IMR-90 (cell line): Measurements from ENCODE around the gene PUM2. TPM values are rescaled to one million over a fixed set of nuclear protein-coding genes. Genes with fewer than 3 reads are reported as not detected.

ENCODE experiments used
- ATAC-seq: fragments of 200-7000 bp; cut with Tn5 transposase; 2 replicates; pipeline ENCODE4 v1.9.1; 2020; ENCODE audit warnings: low read depth, mild to moderate bottlenecking, moderate library complexity
- BruUV-seq: library from RNA; stranded (reverse); fragments of 400-500 nt; replicated peaks from 2 replicates; lab custom pipeline; 2021; lab: Mats Ljungman, UMichigan
- CTCF ChIA-PET: fragments of 300-600 bp; formaldehyde crosslinking; extraction: SDS; loops from one replicate; lab custom pipeline; 2021; ENCODE audit warnings: antibody characterized with exemption; lab: Yijun Ruan, JAX
- POLR2A ChIA-PET: fragments of 300-600 bp; sonication (Branson Sonifier 250); formaldehyde crosslinking; loops from one replicate; lab custom pipeline; 2022; ENCODE audit warnings: antibody characterized with exemption; ENCODE audit not compliant: unreplicated experiment; lab: Charles Lee
- DNase-seq: peaks from one replicate; pipeline ENCODE4 v3.0.0; 2013
- H2AFZ ChIP-seq: replicated peaks from 2 replicates; pipeline ENCODE3; 2013; ENCODE audit warnings: low read length, mild to moderate bottlenecking; ENCODE audit not compliant: poor library complexity
- H2AK5ac ChIP-seq: 2 replicates; pipeline ENCODE4 v1.6.1; 2013; ENCODE audit warnings: low read depth, low read length, inconsistent platforms
- H2AK9ac ChIP-seq: replicated peaks from 2 replicates; pipeline ENCODE3; 2013; ENCODE audit warnings: mild to moderate bottlenecking, low read depth, low read length, moderate library complexity; ENCODE audit not compliant: poor library complexity
- H2BK120ac ChIP-seq: 2 replicates; pipeline ENCODE4 v1.6.1; 2013; ENCODE audit warnings: low read depth, low read length, inconsistent platforms
- H2BK15ac ChIP-seq: 3 replicates; pipeline ENCODE4 v1.6.1; 2013; ENCODE audit warnings: low read depth, low read length, inconsistent platforms
- H2BK20ac ChIP-seq: 2 replicates; pipeline ENCODE4 v1.6.1; 2013; ENCODE audit warnings: low read depth, mild to moderate bottlenecking, inconsistent platforms, low read length, moderate library complexity
- H2BK5ac ChIP-seq: 2 replicates; pipeline ENCODE4 v1.6.1; 2013; ENCODE audit warnings: mild to moderate bottlenecking, low read depth, low read length, inconsistent platforms; ENCODE audit not compliant: poor library complexity, severe bottlenecking
- H3K14ac ChIP-seq: replicated peaks from 2 replicates; pipeline ENCODE4 v1.6.1; 2013; ENCODE audit warnings: low read depth, low read length, inconsistent platforms
- H3K18ac ChIP-seq: 2 replicates; pipeline ENCODE4 v1.6.1; 2013; ENCODE audit warnings: low read depth, low read length, control low read depth
- H3K23ac ChIP-seq: 2 replicates; pipeline ENCODE4 v1.6.1; 2013; ENCODE audit warnings: low read depth, low read length, inconsistent platforms
- H3K27ac ChIP-seq: 2 replicates; pipeline ENCODE4 v1.5.1; 2013; ENCODE audit warnings: mild to moderate bottlenecking, control low read depth, low read length; ENCODE audit not compliant: insufficient read depth
- H3K27me3 ChIP-seq: 2 replicates; pipeline ENCODE4 v1.6.1; 2013; ENCODE audit warnings: low read length; ENCODE audit not compliant: control insufficient read depth, insufficient read depth
- H3K36me3 ChIP-seq: 2 replicates; pipeline ENCODE4 v1.6.1; 2013; ENCODE audit warnings: low read length, mixed read lengths; ENCODE audit not compliant: control insufficient read depth, insufficient read depth
- H3K4ac ChIP-seq: 2 replicates; pipeline ENCODE4 v1.6.1; 2013; ENCODE audit warnings: low read depth, low read length, inconsistent platforms
- H3K4me1 ChIP-seq: 2 replicates; pipeline ENCODE4 v1.6.1; 2013; ENCODE audit warnings: low read length, mixed read lengths; ENCODE audit not compliant: control insufficient read depth, insufficient read depth
- H3K4me2 ChIP-seq: 2 replicates; pipeline ENCODE4 v1.6.1; 2013; ENCODE audit warnings: low read depth, mild to moderate bottlenecking, control low read depth, low read length, moderate library complexity
- H3K4me3 ChIP-seq: 2 replicates; pipeline ENCODE4 v1.5.1; 2013; ENCODE audit warnings: low read depth, mild to moderate bottlenecking, control low read depth, low read length, moderate library complexity; ENCODE audit not compliant: insufficient read depth
- H3K56ac ChIP-seq: 2 replicates; pipeline ENCODE4 v1.6.1; 2013; ENCODE audit warnings: low read length, inconsistent platforms; ENCODE audit not compliant: insufficient read depth; ENCODE audit errors: extremely low read depth
- H3K79me1 ChIP-seq, 2 experiments: 2 replicates each; pipeline ENCODE4 v1.6.1; 2013; ENCODE audit warnings: low read length in 2 of 2, inconsistent platforms in 1 of 2, low read depth in 1 of 2
- H3K9ac ChIP-seq: 2 replicates; pipeline ENCODE4 v1.6.1; 2013; ENCODE audit warnings: low read depth, low read length, control low read depth
- H3K9me1 ChIP-seq: 2 replicates; pipeline ENCODE4 v1.6.1; 2013; ENCODE audit warnings: low read length, inconsistent platforms; ENCODE audit not compliant: insufficient read depth
- H3K9me3 ChIP-seq: 2 replicates; pipeline ENCODE4 v1.6.1; 2013; ENCODE audit warnings: low read length; ENCODE audit not compliant: control insufficient read depth, insufficient read depth
- H4K20me1 ChIP-seq: 2 replicates; pipeline ENCODE4 v1.6.1; 2013; ENCODE audit warnings: low read length, inconsistent platforms; ENCODE audit not compliant: insufficient read depth
- H4K5ac ChIP-seq: 2 replicates; pipeline ENCODE4 v1.6.1; 2013; ENCODE audit warnings: mild to moderate bottlenecking, low read depth, low read length, control low read depth
- H4K8ac ChIP-seq, 2 experiments: 2 replicates each; pipeline ENCODE4 v1.6.1; 2013; ENCODE audit warnings: low read depth in 2 of 2, low read length in 2 of 2, control low read depth in 1 of 2, inconsistent platforms in 1 of 2
- H4K91ac ChIP-seq: 2 replicates; pipeline ENCODE4 v1.6.1; 2013; ENCODE audit warnings: low read depth, low read length, inconsistent platforms; ENCODE audit not compliant: insufficient read depth
- BHLHE40 ChIP-seq: fragments of 150-350 bp; IDR thresholded peaks from 2 replicates; pipeline ENCODE4 v1.6.1; 2016; ENCODE audit warnings: mild to moderate bottlenecking, low read depth, low read length
- CEBPB ChIP-seq: IDR thresholded peaks from 2 replicates; pipeline ENCODE4 v1.6.1; 2012; ENCODE audit warnings: low read depth, low read length, improper control_type of control experiment
- CHD1 ChIP-seq: IDR thresholded peaks from 2 replicates; pipeline ENCODE4 v1.6.1; 2012; ENCODE audit warnings: low read depth, low read length, improper control_type of control experiment
- FOS ChIP-seq: fragments of 150-350 bp; IDR thresholded peaks from 2 replicates; pipeline ENCODE4 v1.6.1; 2016; ENCODE audit warnings: low read depth, low read length
- MAFK ChIP-seq: IDR thresholded peaks from 2 replicates; pipeline ENCODE4 v1.6.1; 2012; ENCODE audit warnings: low read depth, low read length, improper control_type of control experiment
- MAZ ChIP-seq: IDR thresholded peaks from 2 replicates; pipeline ENCODE4 v1.6.1; 2012; ENCODE audit warnings: low read depth, mild to moderate bottlenecking, low read length, improper control_type of control experiment, moderate library complexity, borderline replicate concordance
- MXI1 ChIP-seq: IDR thresholded peaks from 2 replicates; pipeline ENCODE4 v1.6.1; 2012; ENCODE audit warnings: low read depth, mild to moderate bottlenecking, low read length, moderate library complexity, borderline replicate concordance
- NFE2L2 ChIP-seq: fragments of 150-350 bp; IDR thresholded peaks from 2 replicates; pipeline ENCODE4 v1.6.1; 2016; ENCODE audit warnings: low read depth, mild to moderate bottlenecking, low read length
- POLR2A ChIP-seq: IDR thresholded peaks from 2 replicates; pipeline ENCODE4 v1.6.1; 2012; ENCODE audit warnings: mild to moderate bottlenecking, low read depth, low read length
- RAD21 ChIP-seq: IDR thresholded peaks from 2 replicates; pipeline ENCODE4 v1.6.1; 2012; ENCODE audit warnings: low read length, improper control_type of control experiment
- RCOR1 ChIP-seq: IDR thresholded peaks from 2 replicates; pipeline ENCODE4 v1.6.1; 2012; ENCODE audit warnings: mild to moderate bottlenecking, low read length, improper control_type of control experiment; ENCODE audit not compliant: insufficient replicate concordance
- RFX5 ChIP-seq: IDR thresholded peaks from 2 replicates; pipeline ENCODE4 v1.8.0; 2012; ENCODE audit warnings: low read depth, mild to moderate bottlenecking, low read length, moderate library complexity
- SMC3 ChIP-seq: fragments of 150-350 bp; IDR thresholded peaks from 2 replicates; pipeline ENCODE4 v1.6.1; 2016; ENCODE audit warnings: low read depth, mild to moderate bottlenecking, antibody characterized with exemption, low read length, moderate library complexity
- WGBS, 2 experiments: methylation state at CpG; one replicate each; pipeline versions ENCODE4 v1.1.5 to v1.1.7; 2013; ENCODE audit warnings: missing lambda C conversion rate in 2 of 2; ENCODE audit not compliant: insufficient read length in 1 of 2; ENCODE audit errors: extremely low coverage in 2 of 2; 5-methylcytosine and 5-hydroxymethylcytosine counted together
- dilution Hi-C: fragments of 300-500 bp; cut with HindIII; formaldehyde crosslinking; loops from one replicate; pipeline ENCODE4 v1.14.3; 2018; ENCODE audit warnings: low sequenced_read_pairs; ENCODE audit not compliant: unreplicated experiment
- in situ Hi-C: fragments of 300-500 bp; cut with MboI; formaldehyde crosslinking; loops from 3 replicates; pipeline ENCODE4 v1.14.3; 2019; ENCODE audit warnings: low sequenced_read_pairs, inconsistent platforms, mixed read lengths
- intact Hi-C: fragments of 100-400 bp; cut with micrococcal nuclease; formaldehyde crosslinking; loops from 2 replicates; pipeline ENCODE4 v1.10.0; 2022
- polyA plus RNA-seq, 3 experiments: library from polyadenylated mRNA; depleted of rRNA; stranded (reverse); fragments of >200 nt; gene quantifications; 2 replicates each; pipeline ENCODE4 v1.2.3, GENCODE V29; 2012; ENCODE audit warnings: low replicate concordance in 1 of 3
- total RNA-seq: library from RNA; depleted of rRNA; stranded (reverse); fragments of >200 nt; gene quantifications from 2 replicates; pipeline ENCODE4 v1.2.3, GENCODE V29; 2012
- TF ChIP-seq, protein P1 (sequence below): fragments of 150-350 bp; IDR thresholded peaks from 2 replicates; pipeline ENCODE4 v1.6.1; 2017; ENCODE audit warnings: mild to moderate bottlenecking, antibody characterized with exemption, low read length, low read depth
- TF ChIP-seq, protein P2 (sequence below): fragments of 150-350 bp; IDR thresholded peaks from 2 replicates; pipeline ENCODE4 v1.6.1; 2016; ENCODE audit warnings: low read depth, mild to moderate bottlenecking, low read length, moderate library complexity, borderline replicate concordance
- TF ChIP-seq, protein P3 (sequence below): conservative IDR thresholded peaks from 2 replicates; pipeline ENCODE4 v1.5.1; 2012; ENCODE audit warnings: mild to moderate bottlenecking, low read depth, low read length, improper control_type of control experiment

Gene PUM2
- total and polyA plus RNA-seq, 2 of the 4 experiments (the other 2 are of a cell fraction): 18.8 to 38.4 TPM

DNA sequence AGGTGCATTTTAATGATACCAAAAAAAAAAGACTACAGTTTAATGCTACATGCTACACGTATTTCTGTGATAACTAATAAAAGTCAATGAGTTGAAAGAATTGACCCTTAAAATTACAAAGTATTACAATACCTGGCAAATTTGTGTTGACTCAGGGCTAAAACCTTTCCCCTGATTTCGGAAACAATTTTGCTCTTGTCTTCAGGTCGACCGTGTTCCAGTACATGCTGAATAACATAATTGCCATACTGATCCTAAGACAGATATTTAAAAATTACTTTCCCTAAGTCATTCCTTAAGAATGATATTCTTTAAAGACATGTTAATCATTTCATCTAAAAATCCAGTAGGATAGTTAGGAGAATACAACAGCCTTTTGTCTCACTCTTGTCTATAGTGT, 95.9 kb downstream of the PUM2 start:
- H3K4me2 ChIP-seq: no peak overlapping the region
- ChIA-PET CTCF (no interaction called here), POLR2A (interaction anchor here (0.7 kb wide), 1 partner anchor 31 kb away, joined by 3 read pairs; no protein-coding TSS in a partner anchor)
- H3K14ac ChIP-seq: no peak overlapping the region
- H3K27me3 ChIP-seq: no peaks in the 10 kb centered on the region
- no peak overlapping the region for H2AFZ ChIP-seq
- dilution Hi-C loops (no loop called here), in situ Hi-C loops (no loop called here), intact Hi-C loops (no loop called here)
- H2AK9ac ChIP-seq: no peak overlapping the region
- peaks cover 34% of the 10 kb centered on the region for H3K36me3 ChIP-seq
- H3K4ac ChIP-seq: no peak overlapping the region
- no peak overlapping the region for H4K91ac ChIP-seq
- peaks cover 2 to 3% of the 10 kb centered on the region in 2 experiments; a peak in 3 of 4 replicates for H3K79me1 ChIP-seq
- DNase-seq (no peak), ATAC-seq (no peak)
- no peak overlapping the region for H2BK5ac ChIP-seq
- BruUV-seq: no TSS peak
- H4K20me1 ChIP-seq: no peaks in the 10 kb centered on the region
- no peak overlapping the region for H3K23ac ChIP-seq
- H3K56ac ChIP-seq: no peak overlapping the region
- H2BK120ac ChIP-seq: no peak overlapping the region
- H2AK5ac ChIP-seq: no peak overlapping the region
- H3K9ac ChIP-seq: no peak overlapping the region
- no peak overlapping the region for H4K8ac ChIP-seq
- H4K5ac ChIP-seq: no peak overlapping the region
- TF ChIP-seq BHLHE40: no peak
- no peak for TF ChIP-seq POLR2A
- TF ChIP-seq, protein P1, sequence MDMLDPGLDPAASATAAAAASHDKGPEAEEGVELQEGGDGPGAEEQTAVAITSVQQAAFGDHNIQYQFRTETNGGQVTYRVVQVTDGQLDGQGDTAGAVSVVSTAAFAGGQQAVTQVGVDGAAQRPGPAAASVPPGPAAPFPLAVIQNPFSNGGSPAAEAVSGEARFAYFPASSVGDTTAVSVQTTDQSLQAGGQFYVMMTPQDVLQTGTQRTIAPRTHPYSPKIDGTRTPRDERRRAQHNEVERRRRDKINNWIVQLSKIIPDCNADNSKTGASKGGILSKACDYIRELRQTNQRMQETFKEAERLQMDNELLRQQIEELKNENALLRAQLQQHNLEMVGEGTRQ: no peak
- TF ChIP-seq NFE2L2: no peak
- no peak for TF ChIP-seq CEBPB
- no peak for TF ChIP-seq CHD1
- TF ChIP-seq MAZ: no peak
- no peak for TF ChIP-seq MAFK
- no peak for TF ChIP-seq SMC3
- no peak for TF ChIP-seq RFX5
- TF ChIP-seq, protein P2, sequence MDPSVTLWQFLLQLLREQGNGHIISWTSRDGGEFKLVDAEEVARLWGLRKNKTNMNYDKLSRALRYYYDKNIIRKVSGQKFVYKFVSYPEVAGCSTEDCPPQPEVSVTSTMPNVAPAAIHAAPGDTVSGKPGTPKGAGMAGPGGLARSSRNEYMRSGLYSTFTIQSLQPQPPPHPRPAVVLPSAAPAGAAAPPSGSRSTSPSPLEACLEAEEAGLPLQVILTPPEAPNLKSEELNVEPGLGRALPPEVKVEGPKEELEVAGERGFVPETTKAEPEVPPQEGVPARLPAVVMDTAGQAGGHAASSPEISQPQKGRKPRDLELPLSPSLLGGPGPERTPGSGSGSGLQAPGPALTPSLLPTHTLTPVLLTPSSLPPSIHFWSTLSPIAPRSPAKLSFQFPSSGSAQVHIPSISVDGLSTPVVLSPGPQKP: no peak
- TF ChIP-seq RCOR1: no peak
- no peak for TF ChIP-seq MXI1
- TF ChIP-seq, protein P3, sequence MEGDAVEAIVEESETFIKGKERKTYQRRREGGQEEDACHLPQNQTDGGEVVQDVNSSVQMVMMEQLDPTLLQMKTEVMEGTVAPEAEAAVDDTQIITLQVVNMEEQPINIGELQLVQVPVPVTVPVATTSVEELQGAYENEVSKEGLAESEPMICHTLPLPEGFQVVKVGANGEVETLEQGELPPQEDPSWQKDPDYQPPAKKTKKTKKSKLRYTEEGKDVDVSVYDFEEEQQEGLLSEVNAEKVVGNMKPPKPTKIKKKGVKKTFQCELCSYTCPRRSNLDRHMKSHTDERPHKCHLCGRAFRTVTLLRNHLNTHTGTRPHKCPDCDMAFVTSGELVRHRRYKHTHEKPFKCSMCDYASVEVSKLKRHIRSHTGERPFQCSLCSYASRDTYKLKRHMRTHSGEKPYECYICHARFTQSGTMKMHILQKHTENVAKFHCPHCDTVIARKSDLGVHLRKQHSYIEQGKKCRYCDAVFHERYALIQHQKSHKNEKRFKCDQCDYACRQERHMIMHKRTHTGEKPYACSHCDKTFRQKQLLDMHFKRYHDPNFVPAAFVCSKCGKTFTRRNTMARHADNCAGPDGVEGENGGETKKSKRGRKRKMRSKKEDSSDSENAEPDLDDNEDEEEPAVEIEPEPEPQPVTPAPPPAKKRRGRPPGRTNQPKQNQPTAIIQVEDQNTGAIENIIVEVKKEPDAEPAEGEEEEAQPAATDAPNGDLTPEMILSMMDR: no peak
- no peak for TF ChIP-seq RAD21
- TF ChIP-seq FOS: no peak
- WGBS, 2 experiments: no CpG with 5 or more reads among the region's 4 CpGs
- no peaks in the 10 kb centered on the region for H3K9me3 ChIP-seq
- H2BK15ac ChIP-seq: no peak overlapping the region
- no peak overlapping the region for H3K4me3 ChIP-seq
- H2BK20ac ChIP-seq: no peak overlapping the region
- H3K9me1 ChIP-seq: peaks cover 3% of the 10 kb centered on the region; the same call in 1 of the 2 replicates
- H3K4me1 ChIP-seq: no peaks in the 10 kb centered on the region
- no peak overlapping the region for H3K27ac ChIP-seq
- no peak overlapping the region for H3K18ac ChIP-seq
